ENCODE data around the gene TENM4.

Gene TENM4

GRCh38 chr11:78704811-78705210 is 736.0 kb downstream of the TENM4 start:
- TF ChIP-seq TAF1 (IDR thresholded peaks at IDR 0.05; ENCODE audit: borderline replicate concordance, insufficient read depth, low read length) = no peak
- no peak for TF ChIP-seq FOXP2 (optimal IDR thresholded peaks at IDR 0.05; ENCODE audit: borderline replicate concordance, extremely low read depth, extremely low read length, insufficient read depth)
- TF ChIP-seq POLR2AphosphoS5 (IDR thresholded peaks at IDR 0.05; ENCODE audit: low read depth, low read length) = no peak

DNA sequence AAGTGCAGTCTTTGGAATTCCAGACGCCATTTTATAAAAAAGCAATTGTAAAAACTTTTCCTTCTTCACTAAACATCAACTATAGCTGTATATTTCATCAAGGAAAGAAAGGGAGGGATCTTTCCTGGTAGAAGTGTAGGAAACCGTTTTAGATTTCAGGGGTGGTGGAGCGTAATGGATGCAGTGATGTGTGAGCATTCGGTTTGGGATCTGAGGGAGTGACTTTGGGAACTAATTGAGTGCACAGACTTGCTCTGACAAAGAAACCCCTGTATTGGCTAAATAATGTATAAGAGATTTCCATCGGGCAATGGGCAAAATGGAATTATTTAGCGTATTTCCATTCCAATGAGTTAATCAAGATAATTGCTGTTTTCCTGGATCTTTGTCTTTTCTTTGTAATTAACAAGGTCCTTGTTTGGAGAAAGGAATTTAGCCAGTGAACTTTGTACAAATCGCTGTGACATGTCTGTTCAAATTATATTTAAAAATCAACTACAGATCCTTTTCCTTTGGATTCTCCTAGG is 741.2 kb downstream of the TENM4 start:
- TF ChIP-seq POLR2AphosphoS5 (IDR thresholded peaks at IDR 0.05; ENCODE audit: low read depth, low read length) (no peak), TAF1 (IDR thresholded peaks at IDR 0.05; ENCODE audit: borderline replicate concordance, insufficient read depth, low read length) (no peak), FOXP2 (optimal IDR thresholded peaks at IDR 0.05; ENCODE audit: borderline replicate concordance, extremely low read depth, extremely low read length, insufficient read depth) (no peak), SIN3A (IDR thresholded peaks at IDR 0.05; ENCODE audit: borderline replicate concordance, insufficient read depth, low read length) (no peak), REST (IDR thresholded peaks at IDR 0.05; ENCODE audit: insufficient read depth in 1 of 2, low read depth in 2 of 2, low read length in 2 of 2) (no peak)

GRCh38 chr11:78698612-78699011 is 742.2 kb downstream of the TENM4 start:
- TF ChIP-seq POLR2AphosphoS5 (IDR thresholded peaks at IDR 0.05; ENCODE audit: low read depth, low read length) = no peak
- TF ChIP-seq SIN3A (IDR thresholded peaks at IDR 0.05; ENCODE audit: borderline replicate concordance, insufficient read depth, low read length) = no peak
- no peak for TF ChIP-seq REST (IDR thresholded peaks at IDR 0.05; ENCODE audit: insufficient read depth in 1 of 2, low read depth in 2 of 2, low read length in 2 of 2)
- TF ChIP-seq FOXP2 (optimal IDR thresholded peaks at IDR 0.05; ENCODE audit: borderline replicate concordance, extremely low read depth, extremely low read length, insufficient read depth) = no peak
- TF ChIP-seq TAF1 (IDR thresholded peaks at IDR 0.05; ENCODE audit: borderline replicate concordance, insufficient read depth, low read length) = no peak

GRCh38 chr11:78696177-78696576 is 744.7 kb downstream of the TENM4 start:
- TF ChIP-seq TAF1 (IDR thresholded peaks at IDR 0.05; ENCODE audit: borderline replicate concordance, insufficient read depth, low read length) (no peak), SIN3A (IDR thresholded peaks at IDR 0.05; ENCODE audit: borderline replicate concordance, insufficient read depth, low read length) (no peak), REST (IDR thresholded peaks at IDR 0.05; ENCODE audit: insufficient read depth in 1 of 2, low read depth in 2 of 2, low read length in 2 of 2) (no peak)

- no peak for TF ChIP-seq POLR2AphosphoS5 (IDR thresholded peaks at IDR 0.05; ENCODE audit: low read depth, low read length)
Measured at GRCh38 chr11:78694152-78694551, 746.7 kb downstream of the TENM4 start.

DNA sequence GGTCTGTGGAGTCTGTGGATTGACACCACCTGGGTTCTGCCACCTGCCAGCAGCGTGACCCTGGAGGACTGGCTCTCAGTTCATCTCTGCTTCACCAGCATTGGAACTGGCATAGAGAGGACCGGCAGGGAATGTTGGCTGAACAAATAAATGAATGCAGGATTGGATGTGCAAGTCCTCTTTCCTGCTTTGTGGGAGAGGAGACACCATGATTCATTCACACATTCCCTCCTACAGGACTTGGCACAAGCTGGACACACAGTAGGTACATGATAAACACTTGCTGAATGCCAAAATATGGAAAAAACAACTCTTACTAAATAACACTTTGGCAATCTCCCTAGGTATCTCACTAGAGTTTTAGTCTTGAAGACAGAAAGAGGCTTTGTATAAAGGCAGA is 749.6 kb downstream of the TENM4 start:
- TF ChIP-seq FOXP2 (optimal IDR thresholded peaks at IDR 0.05; ENCODE audit: borderline replicate concordance, extremely low read depth, extremely low read length, insufficient read depth) (no peak), POLR2AphosphoS5 (IDR thresholded peaks at IDR 0.05; ENCODE audit: low read depth, low read length) (no peak), REST (IDR thresholded peaks at IDR 0.05; ENCODE audit: insufficient read depth in 1 of 2, low read depth in 2 of 2, low read length in 2 of 2) (no peak), TAF1 (IDR thresholded peaks at IDR 0.05; ENCODE audit: borderline replicate concordance, insufficient read depth, low read length) (no peak), SIN3A (IDR thresholded peaks at IDR 0.05; ENCODE audit: borderline replicate concordance, insufficient read depth, low read length) (no peak)
